HepG2 (cell line): ENCODE measurements around the gene PCDHGA10. TPM values are rescaled to one million over a fixed set of nuclear protein-coding genes. Genes with fewer than 3 reads are reported as not detected.
A peak's percentile ranks its signal among the peaks of the same experiment; 100 is the strongest.
"Not testable (repeated sequence)": the region's sequence is repeated elsewhere in the genome, so short reads cannot be mapped to it uniquely, and the experiment has no call there.

Source experiments
- ATAC-seq: fragments of 200-7000 bp; cut with Tn5 transposase; 3 replicates; pipeline ENCODE4 v1.9.1; 2020; ENCODE audit warnings: mild to moderate bottlenecking, moderate library complexity
- BruUV-seq: library from RNA; stranded (reverse); fragments of 400-500 nt; replicated peaks from 2 replicates; lab custom pipeline; 2021; lab: Mats Ljungman, UMichigan
- CTCF ChIA-PET: fragments of 300-600 bp; formaldehyde crosslinking; extraction: SDS; loops from one replicate; lab custom pipeline; 2021; ENCODE audit warnings: low total read pairs, inconsistent platforms, low intra/inter-chr PET ratio; lab: Yijun Ruan, JAX
- POLR2A ChIA-PET: fragments of 350-600 bp; sonication (Branson Sonifier 250); formaldehyde crosslinking; loops from one replicate; lab custom pipeline; 2020; ENCODE audit warnings: antibody characterized with exemption, inconsistent platforms; lab: Yijun Ruan, JAX
- DNase-seq: peaks from one replicate; pipeline ENCODE4 v3.0.0-alpha.2; 2015; ENCODE audit warnings: low spot score
- FAIRE-seq: peaks from 3 replicates; lab custom pipeline; 2011; peaks lifted over from hg19 to GRCh38; lab: Jason Lieb, UNC
- H2AFZ ChIP-seq: one replicate; pipeline ENCODE4 v1.6.1; 2011; ENCODE audit warnings: low read length, inconsistent platforms
- H3K27ac ChIP-seq: fragments of 300-600 bp; 3 replicates; pipeline ENCODE4 v1.8.0; 2011; ENCODE audit warnings: mixed run types, mild to moderate bottlenecking, mixed read lengths, low read length, inconsistent platforms; ENCODE audit not compliant: insufficient read depth; ENCODE audit errors: extremely low read length
- H3K27me3 ChIP-seq, 2 experiments: fragments of 200-600 bp in 1 of 2; 2 replicates in 1 of 2; 3 replicates in 1 of 2; pipeline versions ENCODE4 v1.6.0 to v1.8.0; 2011; ENCODE audit warnings: low read length in 2 of 2, mild to moderate bottlenecking in 2 of 2, moderate library complexity in 2 of 2, inconsistent platforms in 1 of 2; ENCODE audit not compliant: insufficient read depth in 2 of 2, control insufficient read depth in 1 of 2
- H3K36me3 ChIP-seq, 2 experiments: fragments of 200-600 bp in 1 of 2; replicated peaks in 1 of 2; 2 replicates in 1 of 2; 3 replicates in 1 of 2; pipeline versions ENCODE4 v1.5.1 to v1.8.0; 2011; ENCODE audit warnings: low read length in 2 of 2, inconsistent platforms in 1 of 2; ENCODE audit not compliant: insufficient read depth in 2 of 2, control insufficient read depth in 1 of 2
- H3K4me1 ChIP-seq: 2 replicates; pipeline ENCODE4 v1.5.1; 2012; ENCODE audit warnings: low read length, inconsistent platforms; ENCODE audit not compliant: insufficient read depth
- H3K4me2 ChIP-seq: 2 replicates; pipeline ENCODE4 v1.6.0; 2011; ENCODE audit warnings: low read depth, low read length, inconsistent platforms
- H3K4me3 ChIP-seq, 3 experiments: fragments of 200-600 bp in 1 of 3; sonication (generic), shearing (Covaris generic) in 1 of 3; replicated peaks in 1 of 3; 2 replicates each; pipeline ENCODE4 v1.5.1; 2011 to 2016; ENCODE audit warnings: low read length in 3 of 3, inconsistent platforms in 2 of 3, low read depth in 2 of 3, mild to moderate bottlenecking in 2 of 3, control low read depth in 1 of 3, mixed read lengths in 1 of 3; ENCODE audit not compliant: insufficient read depth in 1 of 3
- H3K79me2 ChIP-seq: one replicate; pipeline ENCODE4 v1.6.1; 2011; ENCODE audit warnings: low read length, inconsistent platforms; ENCODE audit not compliant: insufficient read depth
- H3K9ac ChIP-seq: 2 replicates; pipeline ENCODE4 v1.6.0; 2011; ENCODE audit warnings: mild to moderate bottlenecking, low read depth, low read length, inconsistent platforms; ENCODE audit not compliant: insufficient read depth
- H3K9me3 ChIP-seq: 2 replicates; pipeline ENCODE4 v1.5.1; 2012; ENCODE audit warnings: mild to moderate bottlenecking, low read length
- H4K20me1 ChIP-seq: 2 replicates; pipeline ENCODE4 v1.6.0; 2011; ENCODE audit warnings: inconsistent platforms, mild to moderate bottlenecking, low read length, moderate library complexity; ENCODE audit not compliant: insufficient read depth
- DRAP1 ChIP-seq: IDR thresholded peaks from 2 replicates; pipeline ENCODE4 v1.6.1; 2016; ENCODE audit warnings: missing genetic modification reagents, missing compliant biosample characterization
- ELF1 ChIP-seq: sonication (generic); formaldehyde crosslinking; IDR thresholded peaks from 2 replicates; pipeline ENCODE4 v1.4.0; 2020; ENCODE audit warnings: missing genetic modification reagents
- GATA4 ChIP-seq: sonication (generic); IDR thresholded peaks from 2 replicates; pipeline ENCODE4 v1.6.1; 2016; ENCODE audit warnings: antibody characterized with exemption, low read depth, borderline replicate concordance
- GLMP ChIP-seq: sonication (generic); formaldehyde crosslinking; IDR thresholded peaks from 2 replicates; pipeline ENCODE4 v1.9.0; 2021; ENCODE audit warnings: missing genetic modification reagents, mild to moderate bottlenecking, borderline replicate concordance
- HDAC1 ChIP-seq: sonication (generic); formaldehyde crosslinking; IDR thresholded peaks from 2 replicates; pipeline ENCODE4 v1.5.1; 2020; ENCODE audit warnings: mild to moderate bottlenecking, missing genetic modification reagents
- RBAK ChIP-seq: sonication (generic); formaldehyde crosslinking; IDR thresholded peaks from 2 replicates; pipeline ENCODE4 v1.5.1; 2020; ENCODE audit warnings: mild to moderate bottlenecking, missing genetic modification reagents
- SP5 ChIP-seq: IDR thresholded peaks from 2 replicates; pipeline ENCODE4 v1.6.1; 2016; ENCODE audit warnings: low read depth, borderline replicate concordance
- STAG1 ChIP-seq: sonication (generic); formaldehyde crosslinking; IDR thresholded peaks from 2 replicates; pipeline ENCODE4 v1.4.0; 2020; ENCODE audit warnings: missing genetic modification reagents
- ZC3H4 ChIP-seq: sonication (generic); formaldehyde crosslinking; IDR thresholded peaks from 2 replicates; pipeline ENCODE4 v1.4.0; 2020; ENCODE audit warnings: missing genetic modification reagents, borderline replicate concordance
- ZNF615 ChIP-seq: sonication (generic); formaldehyde crosslinking; IDR thresholded peaks from 2 replicates; pipeline ENCODE4 v1.5.0; 2020; ENCODE audit warnings: mild to moderate bottlenecking, missing genetic modification reagents, borderline replicate concordance
- WGBS: methylation state at CpG from one replicate; pipeline ENCODE4 v1.1.6; 2017; ENCODE audit warnings: low lambda C conversion rate; 5-methylcytosine and 5-hydroxymethylcytosine counted together
- in situ Hi-C: cut with HindIII; loops from 2 replicates; pipeline ENCODE4 v1.10.0; 2017; ENCODE audit warnings: low pct_unique_long_range_greater_than_20kb; ENCODE audit not compliant: extremely low pct_ligation_motif_present
- intact Hi-C: fragments of 100-400 bp; cut with micrococcal nuclease; formaldehyde crosslinking; loops from one replicate; pipeline ENCODE4 v1.10.0; 2022; ENCODE audit not compliant: unreplicated experiment
- polyA plus RNA-seq, 8 experiments: library from polyadenylated mRNA; depleted of rRNA in 3 of 8; stranded (reverse) in 7 of 8; unstranded in 1 of 8; fragments of >200 nt; fragmentation: Illumina TruSeq in 4 of 8; extraction: Trizol in 4 of 8; gene quantifications; 2 replicates each; pipeline versions ENCODE4 v1.2.1 to v1.2.3, GENCODE V29; 2011 to 2016; ENCODE audit warnings: low read depth in 4 of 8, missing spikeins in 1 of 8, mixed read lengths in 1 of 8; ENCODE audit not compliant: insufficient read depth in 1 of 8
- total RNA-seq, 5 experiments: library from RNA; depleted of rRNA; stranded (reverse); fragments of >200 nt; fragmentation: Illumina TruSeq; extraction: Trizol; gene quantifications; 2 replicates each; pipeline ENCODE4 v1.2.3, GENCODE V29; 2016; ENCODE audit warnings: low read depth in 1 of 5
- TF ChIP-seq, protein P1 (sequence below): sonication (generic); formaldehyde crosslinking; IDR thresholded peaks from 2 replicates; pipeline ENCODE4 v1.5.0; 2020; ENCODE audit warnings: mild to moderate bottlenecking, missing genetic modification reagents, moderate library complexity

Gene PCDHGA10
- total and polyA plus RNA-seq, 2 of the 13 experiments (the other 11 are each of a cell fraction or from before 2014, with no cell fraction given) = 0.04 to 0.18 TPM

DNA sequence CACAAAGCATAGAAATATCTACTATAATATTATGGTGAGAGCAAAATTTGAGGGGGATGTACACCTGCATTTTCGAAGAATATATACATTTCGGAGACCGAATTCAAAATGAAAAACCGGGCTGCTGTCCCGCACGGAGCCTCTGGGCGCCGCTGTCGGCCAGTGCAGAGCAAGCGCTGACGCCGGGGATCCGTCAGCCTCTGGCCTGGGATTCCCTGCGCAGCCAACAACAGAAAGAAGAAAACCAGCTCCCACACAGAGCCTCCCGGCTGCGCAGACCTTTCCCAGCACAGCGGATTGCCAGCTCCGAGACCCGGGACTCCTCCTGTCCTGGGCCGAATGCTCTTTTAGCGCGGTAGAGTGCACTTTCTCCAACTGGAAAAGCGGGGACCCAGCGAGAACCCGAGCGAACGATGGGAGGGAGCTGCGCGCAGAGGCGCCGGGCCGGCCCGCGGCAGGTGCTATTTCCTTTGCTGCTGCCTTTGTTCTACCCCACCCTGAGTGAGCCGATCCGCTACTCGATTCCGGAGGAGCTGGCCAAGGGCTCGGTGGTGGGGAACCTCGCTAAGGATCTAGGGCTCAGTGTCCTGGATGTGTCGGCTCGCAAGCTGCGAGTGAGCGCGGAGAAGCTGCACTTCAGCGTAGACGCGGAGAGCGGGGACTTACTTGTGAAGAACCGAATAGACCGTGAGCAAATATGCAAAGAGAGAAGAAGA lies 4.8 kb upstream of the PCDHGA10 start, which contains the start of gene PCDHGB6:
TSS of gene PCDHGB6 (plus strand) at position 232 of the 716 bp plus-strand sequence. CDS start at position 414, 182 bp downstream.
- CTCF ChIA-PET, FAIRE-seq, H3K4me3 ChIP-seq, BruUV-seq, H3K4me1 ChIP-seq, H3K27me3 ChIP-seq, DNase-seq, intact Hi-C loops, H3K27ac ChIP-seq, H3K9me3 ChIP-seq, in situ Hi-C loops, H2AFZ ChIP-seq, H3K79me2 ChIP-seq, H3K9ac ChIP-seq, ATAC-seq, POLR2A ChIA-PET, H4K20me1 ChIP-seq, H3K36me3 ChIP-seq, H3K4me2 ChIP-seq: not testable (repeated sequence)
- 90% methylated on average over 28 of the region's 51 CpGs for WGBS
- TF ChIP-seq, protein P1, sequence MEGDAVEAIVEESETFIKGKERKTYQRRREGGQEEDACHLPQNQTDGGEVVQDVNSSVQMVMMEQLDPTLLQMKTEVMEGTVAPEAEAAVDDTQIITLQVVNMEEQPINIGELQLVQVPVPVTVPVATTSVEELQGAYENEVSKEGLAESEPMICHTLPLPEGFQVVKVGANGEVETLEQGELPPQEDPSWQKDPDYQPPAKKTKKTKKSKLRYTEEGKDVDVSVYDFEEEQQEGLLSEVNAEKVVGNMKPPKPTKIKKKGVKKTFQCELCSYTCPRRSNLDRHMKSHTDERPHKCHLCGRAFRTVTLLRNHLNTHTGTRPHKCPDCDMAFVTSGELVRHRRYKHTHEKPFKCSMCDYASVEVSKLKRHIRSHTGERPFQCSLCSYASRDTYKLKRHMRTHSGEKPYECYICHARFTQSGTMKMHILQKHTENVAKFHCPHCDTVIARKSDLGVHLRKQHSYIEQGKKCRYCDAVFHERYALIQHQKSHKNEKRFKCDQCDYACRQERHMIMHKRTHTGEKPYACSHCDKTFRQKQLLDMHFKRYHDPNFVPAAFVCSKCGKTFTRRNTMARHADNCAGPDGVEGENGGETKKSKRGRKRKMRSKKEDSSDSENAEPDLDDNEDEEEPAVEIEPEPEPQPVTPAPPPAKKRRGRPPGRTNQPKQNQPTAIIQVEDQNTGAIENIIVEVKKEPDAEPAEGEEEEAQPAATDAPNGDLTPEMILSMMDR (CRISPR knock-in tag) = peak; percentile 45
- TF ChIP-seq STAG1 (CRISPR knock-in tag) = peak; percentile 19; the same call in 1 of the 2 replicates

GRCh38 chr5:141409598-141410306 lies 3.0 kb upstream of the PCDHGA10 start:
- ChIA-PET POLR2A (no interaction called here), CTCF (no interaction called here)
- DNase-seq (no peak), FAIRE-seq (no peak), ATAC-seq (no peak)
- Histone ChIP-seq H3K27me3 (no peaks in the 10 kb centered on the region), H3K27ac (no peak overlapping the region), H2AFZ (no peak overlapping the region), H3K9me3 (no peaks in the 10 kb centered on the region; the same call in 1 of the 2 replicates), H3K79me2 (no peaks in the 10 kb centered on the region), H3K9ac (no peak overlapping the region), H3K4me1 (no peaks in the 10 kb centered on the region), H3K4me3 (no peak overlapping the region), H4K20me1 (no peaks in the 10 kb centered on the region), H3K36me3 (no peaks in the 10 kb centered on the region), H3K4me2 (no peak overlapping the region)
- intact Hi-C loops (no loop called here), in situ Hi-C loops (no loop called here)
- BruUV-seq = no TSS peak
- WGBS = 90% methylated on average over 48 of the region's 64 CpGs
- TF ChIP-seq ELF1 (CRISPR knock-in tag) (no peak), DRAP1 (no peak), ZNF615 (CRISPR knock-in tag) (no peak), ZC3H4 (CRISPR knock-in tag) (no peak), RBAK (CRISPR knock-in tag) (no peak), GATA4 (no peak), GLMP (CRISPR knock-in tag) (no peak), SP5 (CRISPR knock-in tag) (no peak), HDAC1 (no peak)
